NCI-H446 treated with DMSO at 0.1 percent for 48 hours (cell line): ENCODE results near the gene BCAR1.
A peak's percentile ranks its signal among the peaks of the same experiment; 100 is the strongest.

Experiments
- DNase-seq: peaks from one replicate; lab custom pipeline; 2025; lab: John Stamatoyannopoulos, UW

The BCAR1 gene

DNA sequence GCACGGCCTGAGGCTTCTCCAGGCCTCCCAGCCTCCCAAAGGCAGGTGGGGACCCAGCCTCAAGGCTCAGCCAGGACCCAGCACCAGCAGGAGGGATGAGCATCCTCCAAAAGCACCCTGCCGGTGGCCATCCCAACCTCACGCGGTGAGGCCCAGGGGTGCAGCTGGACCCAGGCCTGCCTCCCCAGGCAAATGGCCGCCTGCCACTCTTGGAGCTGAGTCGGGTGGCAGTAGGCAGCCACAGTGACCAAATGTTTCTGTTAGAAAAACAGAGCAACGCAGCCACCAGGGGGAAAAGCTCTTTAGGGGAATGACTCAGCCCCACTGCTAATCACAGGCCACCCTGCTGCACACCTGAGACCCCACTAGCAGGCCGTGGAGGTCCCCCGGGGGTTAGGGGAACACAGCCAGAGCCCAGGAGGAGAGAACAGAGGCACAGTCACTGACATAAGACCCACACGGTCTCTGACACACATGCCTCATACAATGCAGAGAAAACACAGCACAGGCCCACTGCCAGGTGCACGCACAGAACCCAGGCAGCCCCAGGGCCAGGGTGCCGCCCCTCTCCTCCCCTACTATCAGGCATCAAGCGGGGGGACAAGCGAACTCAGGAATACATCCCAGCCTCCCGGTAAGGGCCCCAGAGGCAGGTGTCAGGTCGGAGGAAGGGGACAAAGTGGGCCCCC, 12.4 kb downstream of the BCAR1 start:
- DNase-seq: peak; percentile 31

- peak; percentile 67 for DNase-seq
Observed at GRCh38 chr16:75238132-75238852, 13.1 kb downstream of the BCAR1 start.

DNA sequence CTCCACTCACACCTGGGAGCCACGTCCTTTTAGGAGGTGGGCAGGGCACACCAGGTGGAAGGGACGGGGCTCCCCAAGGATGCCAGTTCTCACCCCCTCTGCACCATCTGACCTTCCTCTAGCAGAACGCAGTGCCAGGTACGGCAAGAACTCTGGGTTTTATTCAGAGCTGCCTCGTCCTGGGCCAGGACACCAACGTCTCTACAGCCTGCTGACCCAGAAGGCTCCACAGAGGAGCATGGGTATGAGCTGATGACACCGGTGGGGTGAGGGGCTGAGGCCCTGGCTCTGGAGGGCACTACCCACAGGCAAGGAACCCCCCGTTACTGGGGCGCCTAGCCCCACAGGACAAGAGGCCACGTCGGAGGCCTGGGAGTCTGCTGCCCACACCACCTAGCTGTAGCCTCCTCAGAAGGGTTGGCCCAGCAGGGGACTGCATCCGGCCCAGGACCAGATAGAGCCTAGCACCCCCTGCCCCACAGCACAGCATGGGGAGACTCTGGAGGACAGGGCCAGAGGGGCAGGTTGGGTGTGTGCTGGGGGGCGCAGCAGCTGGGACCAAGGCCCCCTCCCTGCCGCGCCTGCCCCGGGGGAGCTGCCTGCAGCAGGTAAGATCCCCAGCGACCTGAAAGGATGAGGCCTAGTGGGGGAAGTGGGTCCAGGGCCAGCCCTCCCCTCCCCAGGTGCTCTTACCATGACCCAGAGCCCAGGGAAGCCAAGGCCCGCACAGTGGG, 13.9 kb downstream of the BCAR1 start:
- DNase-seq: no peak

DNA sequence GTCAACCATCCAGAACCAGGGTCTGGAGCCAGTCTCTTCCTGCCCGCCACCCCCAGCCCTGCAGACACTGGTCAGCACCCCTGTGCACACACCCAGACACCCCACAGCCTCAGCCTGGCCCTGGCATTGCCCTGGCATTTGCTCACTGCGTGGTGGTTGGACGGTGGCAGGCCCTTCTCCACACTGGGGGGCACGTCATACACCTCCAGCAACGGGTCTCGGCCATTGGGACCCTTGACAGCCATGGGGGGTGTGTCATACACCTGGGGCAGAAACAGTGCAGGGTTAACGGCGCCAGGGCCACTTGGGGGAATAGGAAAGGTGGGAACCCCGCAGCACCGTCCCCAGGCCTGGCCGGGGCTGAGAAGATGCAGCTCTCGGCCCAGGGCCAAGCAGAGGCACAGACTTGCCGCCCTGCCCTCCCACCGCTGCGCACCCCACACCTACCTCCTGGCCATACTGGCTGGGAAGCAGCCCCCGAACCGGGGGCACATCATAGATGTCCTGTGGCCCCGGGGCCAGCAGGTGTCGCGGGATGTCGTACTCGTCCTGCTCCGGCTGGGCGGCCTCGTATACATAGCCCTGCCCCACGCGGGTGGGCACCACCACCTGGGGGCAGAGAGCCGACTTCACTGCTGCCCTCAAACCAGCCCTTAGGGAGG, 14.6 kb downstream of the BCAR1 start:
- DNase-seq: no peak

DNA sequence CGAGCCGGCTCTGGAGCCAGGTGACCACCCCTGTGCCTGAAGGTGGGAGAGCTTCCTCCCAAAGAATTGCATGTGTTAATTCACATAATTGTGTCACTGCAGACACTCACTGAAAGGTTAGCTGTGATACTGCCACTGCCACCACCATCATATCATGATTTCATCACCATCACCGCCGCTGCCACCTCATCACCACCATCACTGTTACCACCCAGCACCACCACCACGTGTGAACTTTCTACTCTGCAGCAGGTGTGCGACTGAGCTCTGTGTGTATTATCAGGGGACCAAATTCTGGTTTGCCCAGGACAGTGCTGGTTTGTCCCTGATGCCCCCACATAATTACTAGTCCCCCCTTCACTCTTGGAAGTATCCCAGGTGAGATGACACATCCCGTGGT, 15.2 kb downstream of the BCAR1 start:
- no peak for DNase-seq

- DNase-seq: no peak
Observed at GRCh38 chr16:75235721-75236193, 15.7 kb downstream of the BCAR1 start.

DNA sequence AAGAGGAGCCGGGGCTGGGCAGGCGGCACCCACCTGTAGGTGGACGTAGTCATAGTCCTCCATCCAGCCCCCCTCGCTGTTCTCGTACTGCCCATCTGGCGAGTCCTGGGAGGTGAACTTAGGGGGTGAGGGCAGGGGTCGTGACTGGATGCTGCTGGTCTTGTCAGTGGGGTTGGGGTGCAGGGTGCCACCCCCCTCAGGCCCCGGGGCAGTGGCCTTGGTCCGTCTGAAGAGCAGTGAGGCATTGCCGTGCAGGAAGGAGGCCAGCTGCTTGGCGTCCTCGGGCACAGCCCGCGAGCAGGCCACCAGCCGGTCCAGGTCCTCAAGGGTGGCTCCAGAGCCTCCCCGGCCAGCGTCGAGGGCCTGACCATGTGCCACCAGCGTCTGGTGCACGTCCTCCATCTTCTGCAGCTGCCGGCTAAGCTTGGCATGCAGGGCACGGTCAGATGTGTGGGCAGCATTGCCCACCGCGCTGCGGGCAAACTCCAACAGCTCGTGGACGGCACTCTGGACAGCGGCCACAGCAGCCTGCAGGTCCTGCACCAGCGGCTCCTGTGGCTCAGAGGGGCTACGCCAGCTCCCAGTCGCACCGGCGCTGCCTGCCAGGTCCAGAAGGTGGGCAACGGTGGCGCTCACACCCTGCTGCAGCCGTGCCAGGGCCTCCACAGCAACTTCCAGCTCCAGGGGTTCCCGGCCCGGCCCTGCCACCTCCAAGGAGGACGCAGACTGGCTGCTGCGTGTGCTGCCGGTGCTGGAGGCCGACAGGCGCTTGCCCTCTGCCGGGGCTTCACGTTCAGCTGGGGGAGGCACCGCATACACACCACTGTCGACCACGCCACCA, 16.3 kb downstream of the BCAR1 start:
- DNase-seq: no peak

- no peak for DNase-seq
Observed at GRCh38 chr16:75233611-75233938, 17.8 kb downstream of the BCAR1 start.

DNA sequence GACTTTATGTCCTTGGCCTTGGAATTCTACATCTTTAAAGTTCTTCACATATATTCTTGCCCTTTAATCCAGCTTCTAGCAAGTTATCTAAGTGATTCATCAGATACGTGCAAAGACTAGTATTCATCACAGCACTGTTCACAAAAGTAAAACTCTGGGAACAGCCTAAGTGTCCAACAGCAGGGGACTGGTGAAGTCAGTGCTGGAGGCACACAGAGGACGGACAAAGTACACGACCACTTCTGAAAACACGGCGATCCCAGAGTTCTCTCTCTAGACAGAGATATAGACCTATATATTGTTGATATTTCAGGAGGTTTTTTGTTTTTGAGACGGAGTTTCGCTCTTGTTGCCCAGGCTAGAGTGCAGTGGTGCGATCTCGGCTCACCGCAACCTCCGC, 19.9 kb downstream of the BCAR1 start:
- DNase-seq: no peak

DNA sequence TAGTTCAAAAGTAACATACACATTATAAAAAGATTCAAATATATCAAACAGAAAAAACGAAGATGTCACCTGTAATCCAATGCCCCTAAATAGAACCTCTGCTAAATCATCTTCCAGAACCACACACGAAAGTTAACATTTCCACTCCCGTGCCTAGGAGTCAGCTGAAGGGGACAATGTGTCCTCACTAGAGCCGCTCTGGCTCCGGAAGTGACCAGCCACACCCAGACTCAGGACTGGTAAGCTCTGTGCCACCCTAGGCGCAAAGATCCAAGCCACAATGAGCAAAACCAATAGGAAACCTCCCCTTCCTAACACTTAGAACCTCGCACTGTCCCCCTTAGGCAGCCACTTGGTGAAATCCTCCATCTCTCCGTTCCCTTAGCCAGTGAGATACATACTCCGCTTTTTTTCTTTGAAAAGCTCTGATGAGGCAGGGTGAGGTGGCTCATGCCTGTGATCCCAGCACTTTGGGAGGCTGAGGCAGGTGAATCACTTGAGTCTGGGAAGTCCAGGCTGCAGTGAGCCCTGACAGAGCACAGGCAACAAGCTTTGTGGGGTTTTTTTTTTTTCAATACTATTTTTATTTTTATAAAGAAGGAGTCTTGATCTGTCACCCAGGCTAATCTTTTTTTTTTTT, 20.8 kb downstream of the BCAR1 start:
- no peak for DNase-seq

DNA sequence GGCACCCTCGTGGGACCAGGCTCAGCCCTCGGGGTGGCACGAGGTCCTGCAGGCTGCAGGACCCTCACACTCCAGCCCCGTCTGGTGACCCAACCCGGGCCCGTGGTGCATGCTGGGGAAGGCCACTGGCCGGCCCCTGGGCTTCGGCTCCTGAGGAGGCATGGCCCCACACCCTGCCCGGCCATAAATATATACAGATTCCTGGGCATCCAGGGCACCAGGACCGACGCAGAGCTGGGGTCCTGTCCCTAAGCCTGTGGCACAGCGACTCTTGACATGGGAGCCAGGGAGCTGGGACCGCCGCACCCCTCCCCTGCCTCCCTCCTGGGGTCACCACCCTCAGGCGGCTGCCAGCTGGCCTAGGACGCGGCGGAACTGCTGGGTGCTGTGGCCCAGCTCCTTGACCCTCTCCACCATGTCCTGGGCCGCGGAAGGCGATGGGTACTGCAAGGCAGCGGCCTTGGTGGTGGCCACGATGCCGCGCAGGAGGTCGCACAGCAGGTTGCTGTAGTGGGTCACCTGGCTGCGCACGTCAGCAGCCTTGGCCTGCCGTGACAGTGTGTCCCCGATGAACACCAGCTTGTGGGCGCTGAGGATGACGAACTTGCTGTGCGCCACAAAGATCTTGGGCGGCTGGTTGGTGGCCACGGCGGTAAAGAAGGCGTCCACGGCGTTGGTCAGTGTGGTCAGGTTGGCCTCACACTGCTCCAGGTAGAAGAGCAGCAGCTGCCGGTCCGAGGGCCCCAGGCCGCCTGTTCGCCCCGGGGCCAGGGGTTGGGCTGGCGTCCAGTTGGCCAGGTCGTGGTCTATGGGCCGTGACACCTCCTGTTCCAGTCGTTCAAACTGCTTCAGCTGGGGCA, 22.0 kb downstream of the BCAR1 start:
- DNase-seq: no peak

DNA sequence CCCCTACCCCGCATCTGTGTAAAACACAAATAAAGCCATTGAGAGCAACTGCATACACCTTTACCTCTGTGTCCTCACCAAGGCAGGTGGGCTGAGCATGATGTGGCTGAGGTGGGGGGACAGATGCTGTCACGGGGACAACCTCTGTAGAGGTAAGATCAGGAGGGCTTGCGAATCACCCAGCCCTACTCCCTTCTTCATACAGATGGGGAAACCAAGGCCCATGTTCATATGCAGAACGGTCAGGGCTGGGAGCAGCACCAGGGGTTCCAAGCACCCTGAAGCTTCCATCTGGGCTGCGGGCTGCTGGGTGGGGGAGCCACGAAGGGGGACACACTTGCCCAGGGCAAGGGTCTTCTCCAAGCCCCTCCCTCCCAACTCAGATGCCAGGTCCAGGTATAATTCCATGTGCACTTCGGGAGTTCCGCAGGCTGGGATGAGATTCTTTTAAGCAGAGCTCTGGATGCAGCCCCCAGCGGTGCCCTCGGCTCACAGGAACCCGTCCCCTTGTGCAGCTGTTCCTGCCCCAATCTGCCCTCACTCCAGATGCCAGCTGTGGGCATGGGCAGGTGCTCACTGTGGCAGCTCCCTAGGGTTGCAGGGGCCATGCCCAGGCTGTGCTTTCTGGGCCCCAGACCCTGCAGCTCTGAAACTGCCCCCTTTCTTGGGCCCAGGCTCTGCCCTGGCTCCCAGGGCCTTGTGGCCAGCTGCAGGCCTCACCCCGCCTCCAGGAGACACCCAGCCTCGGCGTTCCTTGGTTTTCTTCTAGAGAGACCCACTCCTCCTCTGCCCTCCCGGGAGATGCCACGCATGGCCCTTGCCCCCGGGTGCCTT, 23.1 kb downstream of the BCAR1 start:
- no peak for DNase-seq

GRCh38 chr16:75227361-75228142, 23.9 kb downstream of the BCAR1 start:
- DNase-seq: no peak

DNA sequence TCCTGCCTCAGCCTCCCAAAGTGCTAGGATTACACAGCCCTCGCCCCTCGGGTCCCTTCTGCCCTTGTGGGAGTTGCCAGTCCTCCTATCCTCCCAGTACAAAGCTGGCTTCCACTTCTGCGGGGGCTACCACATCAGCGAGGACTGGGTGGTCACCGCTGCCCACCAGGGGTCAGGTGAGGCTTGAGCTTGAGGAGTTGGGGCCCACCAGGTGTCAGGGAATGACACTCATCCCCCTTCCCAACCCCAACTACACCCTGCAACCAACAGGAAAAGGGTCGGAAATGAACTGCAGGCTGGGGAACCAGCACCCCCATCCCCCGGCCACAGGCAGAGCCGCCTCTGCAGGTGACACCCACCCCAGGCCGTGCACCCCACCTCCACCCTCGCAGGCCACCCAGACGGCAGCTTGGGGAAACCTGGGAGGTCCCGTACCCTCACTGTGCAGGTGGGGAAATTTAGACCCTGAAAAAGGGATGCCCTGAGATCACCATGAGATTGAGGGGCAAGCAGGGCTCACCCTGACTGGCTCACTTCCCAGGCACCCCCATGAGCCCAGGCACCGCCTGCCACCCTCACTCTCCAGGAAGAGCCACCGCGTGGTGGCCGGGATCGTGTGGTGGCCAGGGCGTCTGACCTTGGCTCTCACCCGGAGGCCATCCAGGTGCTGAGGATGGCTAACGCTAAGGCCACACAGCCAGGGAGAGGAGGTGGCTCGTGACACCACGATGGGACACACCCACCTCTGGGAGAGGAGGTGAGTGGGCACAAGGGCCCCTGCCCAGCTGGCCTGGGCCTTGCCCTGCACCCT, 24.7 kb downstream of the BCAR1 start:
- DNase-seq: no peak

GRCh38 chr16:75225678-75226515, 25.5 kb downstream of the BCAR1 start:
- DNase-seq: no peak

GRCh38 chr16:75225092-75225491, 26.3 kb downstream of the BCAR1 start:
- no peak for DNase-seq
